Activated naive CD8-positive, alpha-beta T cell treated with anti-CD3 and anti-CD28 coated beads, Interleukin-2, amount 50 U/mL, for 16 hours (primary cell): ENCODE data around the gene GLG1.
"Not testable (repeated sequence)": the region's sequence is repeated elsewhere in the genome, so short reads cannot be mapped to it uniquely, and the experiment has no call there.

Experiments
- DNase-seq: peaks from one replicate; pipeline ENCODE4 v3.0.0-alpha.2; 2020; ENCODE audit warnings: low read depth, low spot score

The GLG1 gene

DNA sequence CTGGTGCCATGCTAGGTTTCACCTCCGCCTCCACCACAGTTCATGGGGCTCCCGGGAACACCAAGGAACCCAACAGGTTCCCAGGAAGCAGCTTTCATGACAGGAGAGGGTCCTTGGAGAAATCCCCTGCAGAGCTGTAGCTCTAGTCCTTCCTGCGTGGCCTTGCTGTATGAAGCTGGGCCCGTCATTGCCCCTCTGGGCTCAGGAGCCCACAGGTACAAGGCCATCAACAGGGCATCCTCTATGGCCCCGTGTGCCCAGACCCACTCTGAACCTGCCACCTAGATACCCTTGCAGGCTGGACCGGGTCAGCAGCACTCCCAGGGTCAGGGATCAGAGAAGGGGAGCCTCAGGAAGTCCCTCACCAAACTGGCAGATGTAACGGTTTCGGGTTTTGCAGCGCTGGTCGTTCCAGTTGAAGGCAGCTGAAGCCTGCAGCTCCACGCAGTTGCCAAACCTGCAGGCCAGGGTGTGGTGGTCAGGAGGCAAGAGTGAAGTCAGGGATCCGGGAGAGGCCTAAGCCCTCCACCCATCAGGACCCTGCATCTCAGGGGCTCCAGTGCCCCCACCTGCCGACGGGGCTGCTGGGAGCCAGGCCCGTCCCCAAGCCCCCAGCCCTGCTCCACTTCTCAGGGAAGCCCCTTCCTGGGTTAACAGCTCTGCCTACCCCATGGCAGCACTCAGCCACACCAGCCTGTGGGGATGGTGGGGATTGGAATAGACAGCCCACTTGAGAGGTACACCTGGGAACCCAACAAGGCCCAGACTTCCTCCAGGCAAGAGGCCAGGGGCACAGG is 197.5 kb downstream of the GLG1 start:
- not testable (repeated sequence) for DNase-seq

DNA sequence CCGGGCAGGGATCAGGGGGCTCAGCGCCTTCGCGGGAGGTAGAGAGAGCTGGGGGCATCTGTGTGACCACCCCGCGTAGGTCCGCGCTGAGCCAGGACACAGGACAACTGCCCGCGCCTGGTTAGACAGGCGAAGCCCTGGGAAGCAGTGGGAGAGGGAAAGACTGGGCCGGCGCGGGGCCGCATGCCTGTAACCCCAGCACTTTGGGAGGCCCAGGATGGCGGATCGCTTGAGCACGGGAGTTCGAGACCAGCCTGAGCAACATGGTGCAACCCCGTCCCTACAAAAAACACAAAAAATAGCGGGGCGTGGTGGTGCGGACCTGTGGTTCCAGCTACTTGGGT is 199.6 kb downstream of the GLG1 start:
- DNase-seq = not testable (repeated sequence)

DNA sequence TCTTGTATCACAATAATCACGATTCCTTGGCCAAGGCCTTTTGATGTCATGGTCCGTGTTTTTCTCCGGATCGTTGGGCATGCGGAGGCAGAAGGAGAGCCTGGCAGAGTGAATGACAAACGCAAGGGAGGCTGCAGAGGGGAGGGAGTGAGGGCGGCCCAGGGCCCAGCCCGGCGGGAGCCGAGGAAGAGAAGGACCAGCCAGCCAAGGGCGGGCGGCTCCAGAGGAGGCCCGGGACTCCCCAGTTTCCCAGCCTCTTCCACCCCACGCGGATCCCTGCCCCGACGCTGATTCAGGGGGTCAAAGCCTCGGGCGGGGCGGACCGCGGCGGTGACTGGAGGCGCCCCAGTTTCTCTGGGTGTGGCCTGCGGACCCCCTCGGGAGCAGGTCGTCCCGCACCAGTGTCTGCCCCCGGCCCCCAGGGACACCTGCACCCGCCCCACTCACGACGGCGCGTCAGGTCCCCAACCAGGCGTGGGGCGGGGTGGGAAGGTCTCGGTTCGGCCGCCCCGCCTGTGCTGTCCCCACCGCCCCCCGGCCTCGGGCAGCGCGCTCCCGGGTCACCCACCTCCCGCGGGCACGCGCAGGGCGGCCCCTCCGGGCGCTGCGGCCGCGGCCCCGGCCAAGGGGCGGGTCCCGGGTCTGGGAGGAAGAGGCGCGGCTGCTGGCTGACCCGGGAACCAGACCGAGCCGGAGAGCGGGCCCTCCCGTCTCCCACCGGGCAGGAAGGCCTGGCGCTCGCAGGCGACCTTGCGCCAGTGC is 200.1 kb downstream of the GLG1 start:
- not testable (repeated sequence) for DNase-seq

DNA sequence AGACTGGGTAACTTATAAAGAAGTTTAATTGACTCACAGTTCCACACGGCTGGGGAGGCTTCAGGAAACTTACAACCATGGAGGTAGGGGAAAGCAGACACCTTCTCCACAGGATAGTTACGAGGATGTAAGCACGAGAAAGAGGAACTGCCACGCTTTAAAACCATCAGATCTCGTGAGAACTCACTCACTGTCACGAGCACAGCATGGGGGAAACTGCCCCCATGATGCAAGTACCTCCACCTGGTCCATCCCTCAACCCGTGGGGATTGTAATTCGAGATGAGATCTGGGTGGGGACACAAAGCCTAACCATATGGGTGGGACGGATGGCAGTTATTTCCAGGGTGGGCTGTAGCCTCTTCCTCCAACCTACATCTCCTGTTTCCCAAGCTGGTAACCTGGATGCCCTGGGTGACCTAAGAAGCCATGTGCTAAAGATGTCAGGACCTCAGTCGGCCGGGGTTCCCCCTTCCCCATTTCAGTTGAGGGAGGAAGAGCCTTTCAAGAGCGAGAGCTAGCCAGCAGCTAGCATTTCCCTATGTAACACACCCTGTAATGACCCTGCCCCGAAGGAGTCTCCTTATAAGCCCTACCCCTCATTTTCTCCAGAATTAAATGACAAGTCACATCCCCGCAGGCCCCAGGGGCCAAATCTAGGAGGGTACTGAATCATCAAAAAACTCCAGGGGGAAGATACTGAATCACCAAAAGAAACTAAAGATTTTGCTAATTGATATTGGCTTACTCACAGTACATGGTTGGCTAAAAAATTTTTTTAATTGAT is 202.6 kb downstream of the GLG1 start:
- DNase-seq = not testable (repeated sequence)

DNA sequence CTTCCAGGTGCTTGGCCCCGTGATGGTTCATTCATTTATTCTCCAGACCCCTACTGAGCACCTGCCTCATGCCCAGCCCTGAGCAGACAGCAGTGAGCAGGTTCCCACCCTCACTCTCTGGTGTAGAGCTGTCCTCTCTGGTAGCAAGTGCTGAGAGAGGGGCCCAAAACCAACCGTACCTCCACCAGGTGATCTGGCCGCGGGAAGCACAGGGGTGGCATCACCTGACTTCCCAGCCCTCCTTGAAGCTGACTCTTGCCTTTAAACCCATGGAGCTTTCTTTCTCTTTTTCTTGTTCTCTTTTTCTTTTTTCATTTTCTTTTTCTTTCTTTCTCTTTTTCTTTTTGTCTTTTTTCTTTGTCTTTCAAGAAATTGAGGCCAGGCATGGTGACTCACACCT is 206.7 kb downstream of the GLG1 start:
- not testable (repeated sequence) for DNase-seq

DNA sequence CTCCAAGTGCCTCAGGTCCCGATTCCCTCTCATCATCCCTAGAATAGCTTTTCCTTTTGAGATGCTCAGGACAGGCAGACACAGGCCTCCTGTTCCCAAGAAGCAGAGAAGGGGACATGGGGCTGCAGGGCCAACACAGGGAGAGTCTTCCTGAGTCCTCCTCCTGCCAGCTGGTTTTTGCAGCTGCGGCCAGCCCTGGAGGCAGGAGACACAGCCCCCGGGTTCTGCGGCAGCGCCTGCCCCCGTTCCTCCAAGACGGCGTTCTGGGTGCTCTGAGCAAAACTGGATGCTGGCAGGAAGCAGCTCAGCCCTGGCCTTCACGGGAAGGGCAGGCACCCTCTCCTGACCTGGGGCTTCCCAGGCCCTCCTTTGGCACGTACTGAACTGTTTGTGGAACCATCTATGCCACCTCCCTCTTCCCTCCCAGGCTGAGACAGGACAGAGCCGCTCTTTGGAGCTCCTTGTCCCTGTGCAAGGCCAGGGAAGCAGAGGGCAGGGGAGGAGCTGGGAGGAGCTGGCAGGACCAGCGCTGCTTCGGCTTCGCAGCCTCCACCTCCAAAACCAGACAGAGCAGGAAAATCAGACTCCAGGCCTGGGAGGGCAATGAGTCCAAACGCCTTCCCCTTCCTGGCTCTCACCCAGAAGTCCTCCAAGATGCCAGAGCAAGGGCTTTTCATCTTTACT is 208.6 kb downstream of the GLG1 start:
- DNase-seq = not testable (repeated sequence)
